Uterus (tissue), 4 donors: Measurements from ENCODE around the gene RPP14. TPM values are rescaled to one million over a fixed set of nuclear protein-coding genes. Genes with fewer than 3 reads are reported as not detected.

ENCODE experiments used
- DNase-seq, 2 donors: peaks; one replicate each; pipeline ENCODE4 v3.0.0-alpha.2; 2019 to 2020
- H3K27ac ChIP-seq, 2 donors: fragments of 200-600 bp; sonication (generic); 1 replicate in 1 of 2; 2 replicates in 1 of 2; pipeline ENCODE4 v1.5.1; 2016 to 2018
- H3K27me3 ChIP-seq, 2 donors: fragments of 200-600 bp; sonication (generic); one replicate each; pipeline ENCODE4 v1.5.1; 2018 to 2019; ENCODE audit warnings: control low read depth in 1 of 2
- H3K36me3 ChIP-seq, 2 donors: fragments of 200-600 bp; sonication (generic); one replicate each; pipeline ENCODE4 v1.5.1; 2019; ENCODE audit warnings: control low read depth in 1 of 2
- H3K4me1 ChIP-seq, 2 donors: fragments of 200-600 bp; sonication (generic); one replicate each; pipeline ENCODE4 v1.5.1; 2018 to 2019; ENCODE audit warnings: control low read depth in 1 of 2
- H3K4me3 ChIP-seq, 2 donors: fragments of 200-600 bp; sonication (generic); 1 replicate in 1 of 2; 2 replicates in 1 of 2; pipeline ENCODE4 v1.5.1; 2018 to 2019; ENCODE audit warnings: mild to moderate bottlenecking in 1 of 2
- H3K9me3 ChIP-seq, 2 donors: fragments of 200-600 bp; sonication (generic); one replicate each; pipeline ENCODE4 v1.5.1; 2019; ENCODE audit warnings: control low read depth in 1 of 2
- POLR2A ChIP-seq, 2 donors: fragments of 450-650 bp; IDR thresholded peaks; one replicate each; pipeline ENCODE4 v1.6.1; 2016; ENCODE audit warnings: antibody characterized with exemption in 2 of 2, mild to moderate bottlenecking in 1 of 2, moderate library complexity in 1 of 2
- intact Hi-C: fragments of 100-400 bp; cut with DNase I; formaldehyde crosslinking; loops from one replicate; pipeline ENCODE4 v1.15.1; 2023; ENCODE audit warnings: low total_unique reads
- total RNA-seq, 4 donors: library from RNA; depleted of rRNA in 3 of 4; stranded (reverse); fragments of >200 nt in 3 of 4; gene quantifications; one replicate each; pipeline versions ENCODE4 v1.1.0 to v1.2.4, GENCODE V29; 2014 to 2023
- TF ChIP-seq, protein P1 (sequence below), 4 experiments: fragments of 200-600 bp in 2 of 4; fragments of 450-650 bp in 2 of 4; sonication (generic) in 2 of 4; IDR thresholded peaks; one replicate each; pipeline ENCODE4 v1.5.1; 2016 to 2019; ENCODE audit warnings: antibody characterized with exemption in 4 of 4, mild to moderate bottlenecking in 2 of 4, moderate library complexity in 1 of 4
- donor health status: DM: yes; HTN: yes; CAD: no.

The RPP14 gene
- total RNA-seq, 4 donors from 2014 or later, result 1.5 to 26.7 (median 9.7) TPM

DNA sequence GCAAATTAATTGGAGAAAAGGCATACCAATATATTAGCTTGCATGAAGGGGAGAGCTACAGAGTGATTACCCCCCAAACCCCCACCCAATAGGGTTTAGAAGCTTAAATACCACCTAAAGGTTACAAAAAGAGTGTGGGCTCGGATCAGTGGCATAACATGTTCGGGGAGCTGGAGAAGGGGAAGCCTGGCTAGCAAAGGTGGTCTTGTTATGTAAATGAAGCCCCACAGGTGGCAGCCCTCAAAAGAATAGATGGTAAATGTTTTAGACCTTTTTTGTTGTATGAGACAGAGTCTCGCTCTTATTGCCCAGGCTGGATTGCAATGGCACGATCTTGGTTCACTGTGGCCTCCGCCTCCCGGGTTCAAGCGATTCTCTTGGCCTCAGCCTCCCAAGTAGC is 15.7 kb downstream of the RPP14 start:
- TF ChIP-seq, protein P1, sequence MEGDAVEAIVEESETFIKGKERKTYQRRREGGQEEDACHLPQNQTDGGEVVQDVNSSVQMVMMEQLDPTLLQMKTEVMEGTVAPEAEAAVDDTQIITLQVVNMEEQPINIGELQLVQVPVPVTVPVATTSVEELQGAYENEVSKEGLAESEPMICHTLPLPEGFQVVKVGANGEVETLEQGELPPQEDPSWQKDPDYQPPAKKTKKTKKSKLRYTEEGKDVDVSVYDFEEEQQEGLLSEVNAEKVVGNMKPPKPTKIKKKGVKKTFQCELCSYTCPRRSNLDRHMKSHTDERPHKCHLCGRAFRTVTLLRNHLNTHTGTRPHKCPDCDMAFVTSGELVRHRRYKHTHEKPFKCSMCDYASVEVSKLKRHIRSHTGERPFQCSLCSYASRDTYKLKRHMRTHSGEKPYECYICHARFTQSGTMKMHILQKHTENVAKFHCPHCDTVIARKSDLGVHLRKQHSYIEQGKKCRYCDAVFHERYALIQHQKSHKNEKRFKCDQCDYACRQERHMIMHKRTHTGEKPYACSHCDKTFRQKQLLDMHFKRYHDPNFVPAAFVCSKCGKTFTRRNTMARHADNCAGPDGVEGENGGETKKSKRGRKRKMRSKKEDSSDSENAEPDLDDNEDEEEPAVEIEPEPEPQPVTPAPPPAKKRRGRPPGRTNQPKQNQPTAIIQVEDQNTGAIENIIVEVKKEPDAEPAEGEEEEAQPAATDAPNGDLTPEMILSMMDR (IDR thresholded peaks at IDR 0.05), result no peak
- TF ChIP-seq POLR2A (IDR thresholded peaks at IDR 0.05), result no peak
- Histone ChIP-seq H3K36me3 (no peaks in the 10 kb centered on the region), H3K27me3 (no peaks in the 10 kb centered on the region), H3K27ac (no peak overlapping the region), H3K4me3 (no peak overlapping the region), H3K4me1 (no peaks in the 10 kb centered on the region), H3K9me3 (no peaks in the 10 kb centered on the region)
- DNase-seq, result no peak
- intact Hi-C loops, result loop anchor here (5.0 to 10.0 kb wide), 2 partner anchors 91 to 313 kb away; no protein-coding TSS in a partner anchor

DNA sequence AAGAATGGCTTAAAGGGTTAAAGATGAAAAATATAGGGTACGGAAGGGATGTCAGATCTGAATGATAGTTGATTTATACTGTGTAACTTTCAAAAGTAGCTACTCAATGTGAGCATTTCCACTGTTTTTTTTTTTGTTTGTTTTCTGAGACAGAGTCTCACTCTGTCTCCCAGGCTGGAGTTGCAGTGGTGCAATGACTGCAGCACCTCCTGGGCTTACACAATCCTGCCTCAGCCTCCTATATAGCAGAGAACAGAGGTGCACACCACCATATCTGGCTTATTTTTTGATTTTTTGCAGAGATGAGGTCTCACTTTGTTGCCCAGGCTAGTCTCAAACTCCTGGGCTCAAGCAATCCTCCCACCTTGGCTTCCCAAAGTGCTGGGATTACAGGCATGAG is 16.7 kb downstream of the RPP14 start:
- intact Hi-C loops, result loop anchor here (5.0 to 10.0 kb wide), 2 partner anchors 90 to 312 kb away; no protein-coding TSS in a partner anchor
- no peak overlapping the region for H3K27ac ChIP-seq

DNA sequence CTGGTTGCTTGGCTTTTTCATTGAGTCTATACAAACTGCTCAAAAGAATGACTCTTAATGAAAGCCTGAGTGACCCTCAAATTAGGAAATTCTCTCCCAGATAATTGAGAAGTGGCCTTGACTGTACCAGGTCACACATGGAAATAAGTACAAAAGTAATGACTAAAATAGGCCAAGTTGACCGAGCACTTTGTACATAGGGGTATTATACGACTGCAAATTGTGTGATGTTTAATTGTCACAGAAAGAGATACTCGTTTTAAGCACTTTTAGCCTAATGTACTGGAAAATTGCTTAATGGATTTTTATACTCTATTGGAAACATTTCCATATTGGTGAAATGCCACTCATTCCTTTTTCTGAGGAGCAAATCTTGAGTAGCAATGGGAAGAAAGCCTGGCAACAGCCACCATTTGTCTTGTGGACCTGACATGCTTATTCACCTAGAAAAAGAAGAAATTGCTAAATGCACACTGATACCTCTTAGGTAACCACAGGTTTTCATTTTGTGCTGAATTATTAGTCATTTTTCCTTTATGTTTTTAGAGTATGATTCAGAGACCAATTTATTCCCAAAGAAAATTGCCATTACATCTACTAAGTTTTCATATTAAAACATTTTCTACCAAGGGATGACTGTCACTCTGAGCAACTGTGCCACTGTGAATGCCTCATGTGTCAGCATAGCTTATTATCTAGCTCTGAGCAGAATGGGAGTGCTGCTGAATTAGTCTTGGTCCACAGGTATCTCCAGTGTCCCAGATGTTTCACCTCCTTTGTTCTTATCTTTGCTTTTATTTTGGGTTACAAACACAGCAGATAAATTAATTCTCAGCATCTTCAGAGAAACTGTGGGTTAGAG is 17.7 kb downstream of the RPP14 start:
- Histone ChIP-seq H3K27ac (no peak overlapping the region), H3K4me1 (no peaks in the 10 kb centered on the region), H3K36me3 (no peaks in the 10 kb centered on the region), H3K27me3 (no peaks in the 10 kb centered on the region), H3K4me3 (no peak overlapping the region), H3K9me3 (no peaks in the 10 kb centered on the region)
- intact Hi-C loops, result loop anchor here (5.0 to 10.0 kb wide), 2 partner anchors 89 to 311 kb away; no protein-coding TSS in a partner anchor
- TF ChIP-seq, protein P1 (IDR thresholded peaks at IDR 0.05), result no peak
- TF ChIP-seq POLR2A (IDR thresholded peaks at IDR 0.05), result no peak
- DNase-seq, result no peak

More for the DNA sequence above, 16.7 kb downstream of the RPP14 start:
- no peak for DNase-seq
- Histone ChIP-seq H3K4me3 (no peak overlapping the region), H3K27me3 (no peaks in the 10 kb centered on the region), H3K36me3 (no peaks in the 10 kb centered on the region), H3K4me1 (no peaks in the 10 kb centered on the region), H3K9me3 (no peaks in the 10 kb centered on the region)
- TF ChIP-seq, protein P1 (IDR thresholded peaks at IDR 0.05), result no peak
- no peak for TF ChIP-seq POLR2A (IDR thresholded peaks at IDR 0.05)

DNA sequence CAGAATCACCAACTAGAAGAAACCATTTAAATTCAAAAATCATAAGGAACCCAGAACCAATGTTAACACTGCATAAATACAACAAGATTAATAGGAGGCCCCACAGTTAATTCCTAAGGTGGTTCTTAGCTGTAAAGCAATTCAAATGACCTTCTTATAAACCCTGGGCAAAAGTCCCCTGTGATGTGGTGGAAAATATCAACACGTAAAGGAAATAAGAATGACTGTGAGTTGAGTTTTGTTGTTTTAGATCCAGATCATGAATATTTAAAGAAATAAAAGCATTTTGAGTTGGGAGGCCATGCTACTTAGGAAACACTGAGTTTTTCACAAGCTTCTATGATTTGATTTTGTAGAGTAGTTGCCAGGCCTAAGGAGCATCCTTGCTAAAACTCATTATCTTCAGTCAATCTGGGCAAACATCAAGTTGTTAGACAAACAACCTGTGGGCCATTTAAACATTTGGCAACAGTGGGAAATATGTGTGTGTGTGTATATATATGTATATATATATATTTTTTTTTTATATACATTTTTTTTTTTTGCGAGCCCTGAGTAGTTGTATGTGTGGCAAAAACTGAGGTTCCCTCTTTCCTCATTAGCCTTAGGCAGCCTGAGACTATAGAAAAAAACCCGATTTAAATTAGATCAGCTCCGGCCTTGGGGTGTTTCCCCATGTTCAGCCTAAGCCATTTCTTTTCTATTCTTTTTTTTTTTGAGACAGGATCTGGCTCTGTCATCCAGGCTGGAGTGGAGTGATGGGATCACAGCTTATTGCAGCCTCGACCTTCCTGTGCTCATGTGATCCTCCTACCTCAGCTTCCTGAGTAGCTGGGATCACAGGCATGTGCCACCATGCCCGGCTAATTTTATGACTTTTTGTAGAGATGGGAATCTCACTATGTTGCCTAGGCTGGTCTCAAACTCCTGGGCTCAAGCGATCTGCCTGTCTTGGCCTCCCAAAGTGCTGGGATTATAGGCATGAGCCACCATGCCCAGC is 18.6 kb downstream of the RPP14 start:
- no peak for DNase-seq
- Histone ChIP-seq H3K36me3 (no peaks in the 10 kb centered on the region), H3K27ac (peak overlapping the region in 1 of 2 donors; percentile 29), H3K4me3 (no peak overlapping the region), H3K27me3 (no peaks in the 10 kb centered on the region), H3K4me1 (no peaks in the 10 kb centered on the region), H3K9me3 (no peaks in the 10 kb centered on the region)
- TF ChIP-seq, protein P1 (IDR thresholded peaks at IDR 0.05), result no peak
- TF ChIP-seq POLR2A (IDR thresholded peaks at IDR 0.05), result no peak
- intact Hi-C loops, result loop anchor here (5.0 to 10.0 kb wide), 2 partner anchors 88 to 310 kb away; no protein-coding TSS in a partner anchor
